Mammary epithelial cell (primary cell): ENCODE data around the gene GADL1.

Experiments used
- EZH2 ChIP-seq: IDR thresholded peaks from 2 replicates; pipeline ENCODE4 v1.6.1; 2012; ENCODE audit warnings: low read length, inconsistent platforms, borderline replicate concordance
- TF ChIP-seq, protein P1 (sequence below), 2 donors: IDR thresholded peaks in 1 of 2; conservative IDR thresholded peaks in 1 of 2; 2 replicates each; pipeline ENCODE4 v1.5.1; 2011 to 2012; ENCODE audit warnings: inconsistent platforms in 2 of 2, low read length in 2 of 2, mild to moderate bottlenecking in 2 of 2, control low read depth in 1 of 2, low read depth in 1 of 2; ENCODE audit not compliant: insufficient read depth in 1 of 2; ENCODE audit errors: extremely low read depth in 1 of 2

DNA sequence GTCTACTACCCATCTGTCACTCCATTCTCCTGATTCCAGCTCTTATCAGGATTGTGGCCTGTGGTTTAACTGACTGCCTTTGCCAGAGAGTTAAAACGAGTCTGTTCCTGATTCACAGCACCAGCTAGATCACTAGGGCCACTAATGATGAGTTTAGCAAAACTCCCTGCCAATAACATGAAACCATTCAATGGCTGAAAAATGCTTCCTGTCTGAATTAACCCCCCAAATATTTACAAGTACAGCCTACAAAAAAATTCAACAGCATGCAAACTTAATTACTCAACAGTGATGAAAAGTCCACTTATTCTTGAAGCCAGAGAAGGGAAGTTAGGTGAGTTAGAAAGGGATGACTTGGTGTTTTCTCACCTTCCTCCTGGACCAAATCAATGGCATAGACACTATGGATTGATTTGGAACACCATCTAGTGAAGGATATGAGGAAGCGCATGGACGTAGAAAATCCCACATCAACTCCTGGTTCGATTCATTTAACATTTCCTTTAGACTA lies 146.6 kb downstream of the GADL1 start:
- TF ChIP-seq, protein P1, sequence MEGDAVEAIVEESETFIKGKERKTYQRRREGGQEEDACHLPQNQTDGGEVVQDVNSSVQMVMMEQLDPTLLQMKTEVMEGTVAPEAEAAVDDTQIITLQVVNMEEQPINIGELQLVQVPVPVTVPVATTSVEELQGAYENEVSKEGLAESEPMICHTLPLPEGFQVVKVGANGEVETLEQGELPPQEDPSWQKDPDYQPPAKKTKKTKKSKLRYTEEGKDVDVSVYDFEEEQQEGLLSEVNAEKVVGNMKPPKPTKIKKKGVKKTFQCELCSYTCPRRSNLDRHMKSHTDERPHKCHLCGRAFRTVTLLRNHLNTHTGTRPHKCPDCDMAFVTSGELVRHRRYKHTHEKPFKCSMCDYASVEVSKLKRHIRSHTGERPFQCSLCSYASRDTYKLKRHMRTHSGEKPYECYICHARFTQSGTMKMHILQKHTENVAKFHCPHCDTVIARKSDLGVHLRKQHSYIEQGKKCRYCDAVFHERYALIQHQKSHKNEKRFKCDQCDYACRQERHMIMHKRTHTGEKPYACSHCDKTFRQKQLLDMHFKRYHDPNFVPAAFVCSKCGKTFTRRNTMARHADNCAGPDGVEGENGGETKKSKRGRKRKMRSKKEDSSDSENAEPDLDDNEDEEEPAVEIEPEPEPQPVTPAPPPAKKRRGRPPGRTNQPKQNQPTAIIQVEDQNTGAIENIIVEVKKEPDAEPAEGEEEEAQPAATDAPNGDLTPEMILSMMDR (conservative IDR thresholded peaks at IDR 0.05 in 1 of 2, IDR thresholded peaks at IDR 0.05 in 1 of 2; ENCODE audit: extremely low read depth in 1 of 2, insufficient read depth in 1 of 2, low read depth in 1 of 2, low read length in 2 of 2): peak; percentile 56 to 62
- TF ChIP-seq EZH2: no peak
